MCF 10A (cell line): ENCODE data around the gene STMN3. TPM values are rescaled to one million over a fixed set of nuclear protein-coding genes. Genes with fewer than 3 reads are reported as not detected.

Experiments
- BruUV-seq: library from RNA; stranded (reverse); fragments of 400-500 nt; replicated peaks from 2 replicates; lab custom pipeline; 2021; lab: Mats Ljungman, UMichigan
- CTCF ChIA-PET: fragments of 300-600 bp; sonication (Branson Sonifier 250); formaldehyde crosslinking; extraction: SDS; loops from one replicate; lab custom pipeline; 2021; ENCODE audit warnings: antibody characterized with exemption, inconsistent platforms; lab: Yijun Ruan, JAX
- POLR2A ChIA-PET: fragments of 300-600, 350-650 bp; sonication (Branson Sonifier 250); formaldehyde crosslinking; extraction: SDS; loops from one replicate; lab custom pipeline; 2020; ENCODE audit warnings: antibody characterized with exemption, inconsistent platforms; lab: Yijun Ruan, JAX
- DNase-seq: peaks from one replicate; pipeline ENCODE4 v3.0.0-alpha.2; 2018; ENCODE audit not compliant: unreplicated experiment
- H3K27ac Mint-ChIP-seq: one replicate; pipeline ENCODE4 v1.8.0; 2022; ENCODE audit warnings: mild to moderate bottlenecking, low read depth, mixed read lengths; ENCODE audit not compliant: unreplicated experiment
- H3K27me3 Mint-ChIP-seq: one replicate; pipeline ENCODE4 v1.8.0; 2022; ENCODE audit warnings: mixed read lengths; ENCODE audit not compliant: insufficient read depth, unreplicated experiment
- H3K36me3 Mint-ChIP-seq: one replicate; pipeline ENCODE4 v1.8.0; 2022; ENCODE audit warnings: mild to moderate bottlenecking, moderate library complexity, mixed read lengths; ENCODE audit not compliant: insufficient read depth, unreplicated experiment
- H3K4me1 Mint-ChIP-seq: one replicate; pipeline ENCODE4 v1.8.0; 2022; ENCODE audit warnings: mixed read lengths; ENCODE audit not compliant: insufficient read depth, unreplicated experiment
- H3K4me3 Mint-ChIP-seq: one replicate; pipeline ENCODE4 v1.8.0; 2022; ENCODE audit warnings: mild to moderate bottlenecking, moderate library complexity, mixed read lengths; ENCODE audit not compliant: unreplicated experiment
- H3K9me3 Mint-ChIP-seq: one replicate; pipeline ENCODE4 v1.8.0; 2022; ENCODE audit warnings: mixed read lengths; ENCODE audit not compliant: unreplicated experiment
- CTCF ChIP-seq: fragments of 200-600 bp; IDR thresholded peaks from one replicate; pipeline ENCODE4 v1.8.0; 2022; ENCODE audit warnings: antibody characterized with exemption, mild to moderate bottlenecking; ENCODE audit not compliant: unreplicated experiment
- intact Hi-C: fragments of 100-400 bp; cut with micrococcal nuclease; formaldehyde crosslinking; loops from 2 replicates; pipeline ENCODE4 v1.14.1; 2022
- total RNA-seq: library from RNA; stranded (reverse); gene quantifications from 2 replicates; pipeline ENCODE4 v1.2.3, GENCODE V29; 2022

STMN3 gene
- total RNA-seq, 1 experiment from 2014 or later = 5.3 TPM

GRCh38 chr20:63628246-63628975 lies 24.8 kb downstream of the STMN3 start:
- Mint-ChIP-seq H3K4me1 (peaks cover 7% of the 10 kb centered on the region), H3K27me3 (no peaks in the 10 kb centered on the region), H3K4me3 (peak overlapping the region; percentile 79), H3K27ac (peak overlapping the region; percentile 88), H3K9me3 (no peaks in the 10 kb centered on the region), H3K36me3 (peaks cover 18% of the 10 kb centered on the region)
- peak; percentile 80 for DNase-seq
- BruUV-seq = TSS peak; percentile 61
- no peak for TF ChIP-seq CTCF
- POLR2A ChIA-PET = interaction anchor here (0.6 to 3.8 kb wide), 16 partner anchors 11 to 416 kb away, joined by 3 to 29 read pairs (median 4); partner anchors contain the start of genes ARFRP1, PRPF6, PTK6 and SAMD10
- intact Hi-C loops = loop anchor here (1.0 kb wide), 1 partner anchor 54 kb away; no protein-coding TSS in a partner anchor
- CTCF ChIA-PET = interaction anchor here (1.0 to 1.5 kb wide), 2 partner anchors 79 to 352 kb away, joined by 3 to 4 read pairs; partner anchors contain the start of genes ARFRP1, SAMD10 and ZGPAT

GRCh38 chr20:63627751-63628245 lies 25.4 kb downstream of the STMN3 start:
- Mint-ChIP-seq H3K4me1 (peaks cover 7% of the 10 kb centered on the region), H3K9me3 (no peaks in the 10 kb centered on the region), H3K27me3 (no peaks in the 10 kb centered on the region), H3K27ac (peak overlapping the region; percentile 88), H3K36me3 (peaks cover 18% of the 10 kb centered on the region), H3K4me3 (peak overlapping the region; percentile 79)
- intact Hi-C loops = loop anchor here (1.0 kb wide), 1 partner anchor 55 kb away; no protein-coding TSS in a partner anchor
- ChIA-PET CTCF (interaction anchor here (0.7 to 1.5 kb wide), 3 partner anchors 80 to 1030 kb away, joined by 3 to 4 read pairs (median 3); partner anchors contain the start of genes ARFRP1, SAMD10 and ZGPAT), POLR2A (interaction anchor here (0.6 to 3.8 kb wide), 23 partner anchors 9 to 417 kb away, joined by 3 to 29 read pairs (median 5); partner anchors contain the start of genes ARFRP1, HELZ2, PRPF6 and RTEL1)
- no peak for DNase-seq
- TF ChIP-seq CTCF = no peak
- BruUV-seq = no TSS peak

GRCh38 chr20:63627129-63627750 lies 26.0 kb downstream of the STMN3 start:
- TSS peak; percentile 19 for BruUV-seq
- Mint-ChIP-seq H3K27ac (peak overlapping the region; percentile 88), H3K27me3 (no peaks in the 10 kb centered on the region), H3K4me3 (peak overlapping the region; percentile 79), H3K4me1 (peaks cover 7% of the 10 kb centered on the region), H3K36me3 (peaks cover 18% of the 10 kb centered on the region), H3K9me3 (no peaks in the 10 kb centered on the region)
- TF ChIP-seq CTCF = no peak
- intact Hi-C loops = no loop called here
- CTCF ChIA-PET = interaction anchor here (0.7 to 1.5 kb wide), 3 partner anchors 80 to 1029 kb away, joined by 3 to 4 read pairs (median 3); partner anchors contain the start of genes ARFRP1, SAMD10 and ZGPAT
- peak; percentile 93 for DNase-seq
- POLR2A ChIA-PET = interaction anchor here (0.6 to 3.8 kb wide), 27 partner anchors 10 to 417 kb away, joined by 3 to 29 read pairs (median 5); partner anchors contain the start of genes ARFRP1, HELZ2, PRPF6 and RTEL1
